HAP-1 (cell line): Measurements from ENCODE around the gene PCNX1.

Source experiments
- DNase-seq, 2 experiments: peaks; one replicate each; pipeline ENCODE4 v3.0.0-alpha.2; 2016 to 2020; ENCODE audit warnings: low spot score in 2 of 2
- H3K27me3 ChIP-seq: fragments of 250-450 bp; sonication (Bioruptor Pico); 2 replicates; pipeline ENCODE4 v1.5.1; 2020; ENCODE audit warnings: low read depth, mild to moderate bottlenecking, moderate library complexity
- H3K36me3 ChIP-seq: fragments of 250-450 bp; sonication (Bioruptor Pico); replicated peaks from 2 replicates; pipeline ENCODE4 v1.5.1; 2020; ENCODE audit warnings: mild to moderate bottlenecking
- H3K4me1 ChIP-seq: fragments of 250-450 bp; sonication (Bioruptor Pico); 2 replicates; pipeline ENCODE4 v1.5.1; 2020; ENCODE audit warnings: mild to moderate bottlenecking
- H3K4me3 ChIP-seq: fragments of 250-450 bp; sonication (Bioruptor Pico); 2 replicates; pipeline ENCODE4 v1.5.1; 2020; ENCODE audit warnings: mild to moderate bottlenecking, moderate library complexity
- H3K9me3 ChIP-seq: fragments of 250-450 bp; sonication (Bioruptor Pico); 2 replicates; pipeline ENCODE4 v1.5.1; 2020; ENCODE audit warnings: mild to moderate bottlenecking, moderate library complexity
- in situ Hi-C: fragments of 300-500 bp; cut with MboI; formaldehyde crosslinking; loops from 3 replicates; pipeline ENCODE4 v1.14.3; 2020; ENCODE audit warnings: low sequenced_read_pairs, inconsistent platforms, mixed read lengths

Gene PCNX1

DNA sequence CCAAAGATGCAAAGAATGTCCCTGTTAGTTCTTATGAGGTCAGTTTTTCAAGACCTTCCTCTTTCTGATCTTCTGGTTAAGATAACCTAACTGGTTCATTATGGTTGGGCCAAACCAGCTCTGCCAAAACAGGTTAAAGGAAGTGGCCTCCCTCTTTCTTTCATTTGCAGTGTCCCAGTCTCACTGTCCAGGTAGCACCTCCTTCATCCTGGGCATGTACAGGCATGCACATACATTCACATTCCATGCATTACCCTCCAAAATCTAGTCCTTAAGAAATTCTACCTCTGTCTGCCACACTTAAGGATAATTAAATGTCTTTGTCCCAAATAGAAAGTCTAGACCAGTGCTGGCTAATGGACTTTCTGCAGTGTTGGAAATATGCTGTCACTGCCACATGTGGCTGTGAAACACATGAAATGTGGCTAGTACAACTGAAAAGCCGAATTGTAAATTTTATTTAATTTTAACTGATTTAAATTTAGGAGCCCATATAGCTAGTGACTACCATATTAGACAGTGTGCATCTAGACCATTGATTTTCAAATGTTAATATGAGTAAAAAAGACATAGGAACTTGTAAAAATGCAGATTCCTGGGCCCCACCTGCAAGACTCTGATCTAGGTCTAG is 169.3 kb downstream of the PCNX1 start:
- H3K36me3 ChIP-seq, result peaks cover 53% of the 10 kb centered on the region
- in situ Hi-C loops, result no loop called here

DNA sequence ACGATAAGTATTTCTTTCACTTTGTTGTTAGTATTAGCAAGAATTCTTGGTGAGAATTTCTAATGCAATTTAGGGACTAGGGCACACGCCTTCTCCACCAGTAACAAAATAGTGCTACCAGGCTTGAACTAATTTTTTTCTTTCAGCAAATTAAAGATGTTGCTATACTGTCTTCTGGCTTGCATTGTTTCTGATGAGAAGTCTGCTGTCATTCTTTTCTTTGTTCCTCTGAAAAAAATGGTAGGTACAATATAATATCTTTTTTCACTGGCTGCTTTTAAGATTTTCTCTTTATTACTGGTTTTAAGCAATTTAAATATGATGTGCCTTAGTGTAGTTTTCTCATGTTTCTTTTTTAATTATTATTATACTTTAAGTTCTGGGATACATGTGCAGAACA is 171.2 kb downstream of the PCNX1 start:
- H3K4me1 ChIP-seq, result no peaks in the 10 kb centered on the region
- H3K9me3 ChIP-seq, result 0 out of 2 replicates have a peak, but pooled peaks cover 8% of the 10 kb centered on the region
- in situ Hi-C loops, result no loop called here
- H3K27me3 ChIP-seq, result no peaks in the 10 kb centered on the region
- H3K36me3 ChIP-seq, result peaks cover 42% of the 10 kb centered on the region
- no peak for DNase-seq
- no peak overlapping the region for H3K4me3 ChIP-seq

More for the DNA sequence above, 169.3 kb downstream of the PCNX1 start:
- no peak for DNase-seq
- H3K9me3 ChIP-seq, result 0 out of 2 replicates have a peak, but pooled peaks cover 8% of the 10 kb centered on the region
- no peak overlapping the region for H3K4me3 ChIP-seq
- H3K27me3 ChIP-seq, result no peaks in the 10 kb centered on the region
- H3K4me1 ChIP-seq, result no peaks in the 10 kb centered on the region

DNA sequence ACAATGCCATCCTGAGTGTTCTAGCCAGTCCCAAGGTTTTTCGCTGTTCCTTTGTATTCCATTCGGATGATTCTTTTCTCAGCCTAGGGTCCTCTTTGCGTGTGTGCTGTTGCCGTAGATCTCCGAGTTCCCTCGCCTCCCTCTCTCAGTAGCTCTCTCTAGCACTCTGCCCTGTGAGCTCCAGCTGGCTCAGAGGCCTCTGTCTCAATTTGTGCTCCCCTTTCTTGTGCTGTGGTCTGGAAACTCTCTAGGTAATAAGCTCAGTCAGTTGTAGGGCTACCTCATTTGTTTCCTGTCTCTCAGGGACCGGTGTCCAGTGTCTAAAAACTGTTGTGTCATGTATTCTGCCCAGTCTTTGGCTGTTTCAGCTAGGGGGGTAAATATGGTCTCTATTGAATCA is 179.3 kb downstream of the PCNX1 start:
- Histone ChIP-seq H3K9me3 (no peaks in the 10 kb centered on the region), H3K4me3 (no peak overlapping the region), H3K27me3 (no peaks in the 10 kb centered on the region), H3K4me1 (no peaks in the 10 kb centered on the region), H3K36me3 (peaks cover 32% of the 10 kb centered on the region)
- in situ Hi-C loops, result no loop called here
- no peak for DNase-seq

DNA sequence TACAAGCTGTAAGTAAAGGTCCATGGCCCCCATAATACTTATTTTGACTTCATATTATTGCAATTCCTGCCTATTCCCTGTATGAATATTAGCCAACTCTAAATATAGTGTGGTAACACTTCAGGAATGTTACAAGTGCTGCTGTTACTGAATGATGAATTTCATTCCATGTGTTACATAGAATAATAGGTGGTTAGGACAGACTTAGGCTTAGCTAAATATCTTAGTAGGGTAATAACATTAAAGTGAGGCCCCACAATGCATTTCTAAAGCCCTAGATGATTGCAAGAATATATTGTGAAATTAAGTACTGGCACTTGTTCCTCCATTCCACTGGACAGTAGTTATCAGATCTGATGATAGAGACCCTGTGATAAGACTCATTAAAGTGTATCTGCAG is 182.7 kb downstream of the PCNX1 start:
- H3K4me1 ChIP-seq, result no peaks in the 10 kb centered on the region
- DNase-seq, result no peak
- H3K9me3 ChIP-seq, result no peaks in the 10 kb centered on the region
- no peaks in the 10 kb centered on the region for H3K27me3 ChIP-seq
- in situ Hi-C loops, result no loop called here
- H3K36me3 ChIP-seq, result peaks cover 32% of the 10 kb centered on the region
- H3K4me3 ChIP-seq, result no peak overlapping the region

DNA sequence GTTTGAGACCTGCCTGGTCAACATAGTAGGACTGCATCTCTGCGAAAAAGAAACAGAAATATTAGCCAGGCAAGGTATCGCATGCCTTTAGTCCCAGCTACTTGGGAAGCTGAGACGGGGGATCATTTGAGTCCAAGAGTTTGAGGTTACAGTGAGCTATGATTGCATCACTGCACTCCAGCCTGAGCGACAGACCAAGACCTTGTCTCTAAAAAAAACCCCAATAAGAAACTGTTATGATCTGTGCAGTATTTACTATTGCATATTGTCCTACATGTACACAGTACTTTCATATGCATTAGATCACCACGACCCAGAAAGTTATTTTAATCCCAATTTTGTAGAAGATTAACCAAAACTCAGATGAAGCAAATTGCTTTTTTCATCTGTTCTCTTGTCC is 187.5 kb downstream of the PCNX1 start:
- Histone ChIP-seq H3K4me3 (no peak overlapping the region), H3K4me1 (no peaks in the 10 kb centered on the region), H3K9me3 (no peaks in the 10 kb centered on the region), H3K27me3 (no peaks in the 10 kb centered on the region), H3K36me3 (peaks cover 8% of the 10 kb centered on the region)
- in situ Hi-C loops, result no loop called here
- DNase-seq, result no peak

DNA sequence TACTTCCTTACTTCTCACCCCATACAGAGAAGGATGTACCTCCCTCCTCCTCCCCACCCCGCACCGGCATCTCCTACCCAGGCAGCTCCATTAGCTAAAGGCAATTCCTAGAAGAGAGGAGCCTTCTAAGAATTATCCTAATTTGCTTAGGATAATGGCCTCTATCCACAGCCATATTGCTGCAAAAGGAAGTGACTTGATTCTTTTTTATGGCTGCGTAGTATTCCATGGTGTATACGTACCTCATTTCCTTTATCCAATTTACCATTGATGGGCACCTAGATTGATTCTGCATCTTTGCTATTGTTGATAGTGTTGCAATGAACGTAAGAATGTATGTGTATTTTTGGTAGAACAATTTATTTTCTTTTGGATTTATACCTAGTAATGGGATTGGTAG is 189.7 kb downstream of the PCNX1 start:
- Histone ChIP-seq H3K4me1 (peaks cover 8% of the 10 kb centered on the region), H3K36me3 (no peaks in the 10 kb centered on the region; the same call in 1 of the 2 replicates), H3K9me3 (no peaks in the 10 kb centered on the region), H3K4me3 (no peak overlapping the region), H3K27me3 (no peaks in the 10 kb centered on the region)
- in situ Hi-C loops, result no loop called here
- DNase-seq, result no peak

DNA sequence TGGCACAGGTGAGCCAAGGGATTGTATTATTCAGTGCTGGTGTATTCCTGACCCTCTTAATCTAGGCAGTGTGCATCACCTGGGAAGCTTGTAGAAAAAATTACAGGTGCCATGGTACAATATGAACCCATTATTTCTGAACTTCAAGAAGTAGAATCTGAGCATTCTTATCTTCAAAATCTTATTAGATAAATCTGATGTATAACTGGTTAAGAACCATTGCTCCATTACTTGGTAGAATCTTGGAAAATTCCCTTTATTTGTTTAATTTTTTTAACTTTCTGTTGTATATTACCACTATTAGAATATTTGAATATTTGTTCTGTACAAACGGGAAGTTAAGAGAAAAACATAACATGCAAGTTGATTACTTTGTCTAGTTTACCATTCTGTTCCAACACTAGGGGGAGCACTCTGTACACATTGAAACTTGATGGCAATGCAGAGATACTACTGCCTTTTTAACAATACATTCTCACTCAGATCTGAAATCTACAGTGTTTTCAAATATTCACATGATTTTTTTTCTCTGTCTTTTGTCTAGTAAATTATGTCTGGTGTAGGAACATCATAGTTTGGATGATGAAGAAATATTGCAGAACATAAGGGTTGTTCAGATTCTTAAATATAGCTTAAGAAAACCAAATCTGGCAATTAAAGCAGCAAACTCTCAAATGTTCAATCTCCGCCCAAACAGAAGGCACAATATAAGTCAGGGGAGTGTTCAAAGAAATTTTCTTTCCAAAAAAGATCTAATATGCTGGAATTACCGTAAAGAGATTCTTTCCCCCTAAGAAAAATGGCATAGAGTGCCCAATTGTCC is 196.6 kb downstream of the PCNX1 start:
- DNase-seq, result peak; percentile 38 to 43
- no peaks in the 10 kb centered on the region for H3K27me3 ChIP-seq
- in situ Hi-C loops, result no loop called here
- no peak overlapping the region for H3K4me3 ChIP-seq
- H3K36me3 ChIP-seq, result peaks cover 20% of the 10 kb centered on the region
- H3K9me3 ChIP-seq, result no peaks in the 10 kb centered on the region
- peaks cover 8% of the 10 kb centered on the region for H3K4me1 ChIP-seq

DNA sequence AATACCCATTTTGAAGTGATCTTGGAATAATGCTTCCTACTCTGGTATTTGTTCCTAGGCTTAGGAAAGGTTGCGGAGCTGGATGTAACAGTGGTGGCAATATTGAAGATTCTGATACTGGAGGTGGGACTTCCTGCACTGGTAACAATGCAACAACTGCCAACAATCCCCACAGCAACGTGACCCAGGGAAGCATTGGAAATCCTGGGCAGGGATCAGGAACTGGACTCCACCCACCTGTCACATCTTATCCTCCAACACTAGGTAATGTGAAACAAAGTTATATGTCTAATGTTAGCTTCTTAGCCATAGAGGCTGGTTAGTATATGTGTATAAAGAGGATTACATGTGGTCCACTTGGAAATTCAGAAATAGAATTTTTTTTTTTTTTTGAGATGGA is 197.9 kb downstream of the PCNX1 start:
- in situ Hi-C loops, result no loop called here
- DNase-seq, result no peak
- Histone ChIP-seq H3K9me3 (no peaks in the 10 kb centered on the region), H3K4me1 (peaks cover 5% of the 10 kb centered on the region), H3K27me3 (no peaks in the 10 kb centered on the region), H3K36me3 (peaks cover 28% of the 10 kb centered on the region), H3K4me3 (no peak overlapping the region)

DNA sequence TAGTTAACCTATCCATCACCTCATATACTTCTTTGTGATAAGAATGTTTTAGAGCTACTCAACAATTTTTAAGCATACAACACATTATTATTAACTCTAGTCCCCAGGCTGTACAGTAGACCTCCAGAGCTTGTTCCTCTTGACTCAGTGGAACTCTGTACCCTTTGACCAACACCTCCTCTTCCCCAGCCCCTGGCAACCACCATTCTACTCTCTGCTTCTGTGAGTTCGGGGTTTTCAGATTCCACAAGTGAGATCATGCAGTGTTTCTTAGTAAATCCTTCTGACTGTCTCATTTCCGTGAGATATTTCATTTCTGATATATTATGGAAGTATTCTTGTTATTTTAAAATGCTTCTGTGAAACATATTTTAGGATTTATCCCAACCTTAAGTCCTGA is 200.7 kb downstream of the PCNX1 start:
- no peaks in the 10 kb centered on the region for H3K27me3 ChIP-seq
- H3K36me3 ChIP-seq, result peaks cover 41% of the 10 kb centered on the region
- no peak for DNase-seq
- H3K4me3 ChIP-seq, result no peak overlapping the region
- in situ Hi-C loops, result no loop called here
- no peaks in the 10 kb centered on the region for H3K4me1 ChIP-seq
- no peaks in the 10 kb centered on the region for H3K9me3 ChIP-seq

DNA sequence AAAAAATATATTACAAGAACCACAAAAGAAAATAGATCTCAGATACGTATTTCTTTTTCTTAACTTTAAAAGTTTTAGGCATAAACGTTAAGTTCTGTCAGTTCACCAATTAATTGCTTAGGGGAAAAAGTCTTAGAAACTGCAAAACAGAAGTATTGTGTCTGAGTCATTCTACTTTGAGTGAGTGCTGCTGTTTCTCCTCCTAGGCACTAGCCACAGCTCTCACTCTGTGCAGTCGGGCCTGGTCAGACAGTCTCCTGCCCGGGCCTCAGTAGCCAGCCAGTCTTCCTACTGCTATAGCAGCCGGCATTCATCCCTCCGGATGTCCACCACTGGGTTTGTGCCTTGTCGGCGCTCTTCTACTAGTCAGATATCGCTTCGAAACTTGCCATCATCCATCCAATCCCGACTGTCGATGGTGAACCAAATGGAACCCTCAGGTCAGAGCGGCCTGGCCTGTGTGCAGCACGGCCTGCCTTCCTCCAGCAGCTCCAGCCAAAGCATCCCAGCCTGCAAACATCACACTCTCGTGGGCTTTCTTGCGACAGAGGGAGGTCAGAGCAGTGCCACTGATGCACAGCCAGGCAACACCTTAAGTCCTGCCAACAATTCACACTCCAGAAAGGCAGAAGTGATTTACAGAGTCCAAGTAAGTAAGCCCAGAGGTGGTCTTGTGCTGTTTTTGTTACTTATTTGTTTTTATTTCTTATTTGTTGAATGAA is 201.3 kb downstream of the PCNX1 start:
- Histone ChIP-seq H3K36me3 (peaks cover 35% of the 10 kb centered on the region), H3K4me3 (no peak overlapping the region)
- in situ Hi-C loops, result no loop called here

DNA sequence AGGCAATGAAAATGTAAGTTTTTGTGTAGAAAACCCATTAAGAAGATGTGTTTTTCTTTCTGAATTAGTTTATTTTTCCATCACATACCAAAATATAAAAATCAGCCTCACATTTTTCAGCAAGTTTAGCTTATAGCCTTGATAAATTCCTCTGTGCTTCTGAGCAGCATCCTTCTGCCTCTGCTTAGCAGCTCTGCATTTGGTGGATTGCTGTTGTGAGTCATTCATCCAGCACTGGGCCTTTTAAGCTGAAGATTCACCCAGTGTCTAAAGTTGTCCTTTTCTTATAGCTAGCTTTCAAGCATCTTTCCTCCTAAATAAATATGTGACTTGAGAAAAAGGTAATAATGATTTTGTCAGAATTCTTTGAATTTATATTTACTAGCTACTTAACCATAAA is 206.1 kb downstream of the PCNX1 start:
- Histone ChIP-seq H3K27me3 (no peaks in the 10 kb centered on the region), H3K4me1 (peaks cover 4% of the 10 kb centered on the region), H3K9me3 (no peaks in the 10 kb centered on the region), H3K4me3 (no peak overlapping the region), H3K36me3 (peaks cover 27% of the 10 kb centered on the region)
- in situ Hi-C loops, result no loop called here
- DNase-seq, result no peak

More for the DNA sequence above, 201.3 kb downstream of the PCNX1 start:
- Histone ChIP-seq H3K4me1 (no peaks in the 10 kb centered on the region), H3K27me3 (no peaks in the 10 kb centered on the region), H3K9me3 (no peaks in the 10 kb centered on the region)
- DNase-seq, result no peak

DNA sequence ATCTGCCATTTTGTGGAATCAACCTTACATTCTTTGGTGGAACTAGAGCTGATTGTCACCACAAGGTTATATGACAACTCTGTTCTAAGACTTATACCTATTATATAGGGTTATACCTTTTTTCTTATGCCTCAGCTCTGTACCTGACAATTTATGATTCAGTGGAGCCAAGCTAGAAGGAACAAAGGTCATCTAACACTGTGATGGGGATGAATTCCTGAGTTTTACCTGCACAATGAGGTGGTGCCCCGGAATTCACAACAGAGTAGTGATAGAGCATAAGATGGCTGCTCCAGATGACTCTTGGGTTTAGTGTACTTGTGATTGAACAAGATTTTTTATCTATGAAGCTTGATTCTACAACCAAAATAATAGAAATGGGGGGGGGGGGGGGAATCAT is 207.3 kb downstream of the PCNX1 start:
- in situ Hi-C loops, result no loop called here
- H3K9me3 ChIP-seq, result no peaks in the 10 kb centered on the region
- H3K27me3 ChIP-seq, result no peaks in the 10 kb centered on the region
- H3K4me1 ChIP-seq, result peaks cover 7% of the 10 kb centered on the region
- H3K4me3 ChIP-seq, result no peak overlapping the region
- peaks cover 17% of the 10 kb centered on the region for H3K36me3 ChIP-seq
- DNase-seq, result no peak

DNA sequence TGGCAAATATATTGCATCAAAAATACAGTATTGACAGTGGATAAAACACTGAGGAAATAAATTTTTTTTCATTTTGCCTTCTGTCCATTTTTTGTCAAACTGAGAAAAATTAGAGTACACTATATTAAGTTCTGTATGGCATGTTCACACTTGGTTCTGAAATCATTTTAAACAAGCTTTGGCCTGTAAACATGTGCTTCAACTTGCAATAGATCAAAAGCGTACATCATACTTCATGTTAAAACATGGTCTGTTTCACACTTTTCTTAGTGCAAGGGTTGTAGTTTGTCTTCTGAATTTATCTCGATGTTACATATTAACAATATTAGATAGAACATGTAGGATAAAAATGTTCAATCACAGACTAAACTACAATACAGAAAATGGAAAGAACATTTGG is 208.0 kb downstream of the PCNX1 start:
- Histone ChIP-seq H3K27me3 (no peaks in the 10 kb centered on the region), H3K4me1 (peaks cover 7% of the 10 kb centered on the region), H3K9me3 (no peaks in the 10 kb centered on the region), H3K4me3 (no peak overlapping the region), H3K36me3 (peaks cover 17% of the 10 kb centered on the region)
- in situ Hi-C loops, result no loop called here
- DNase-seq, result no peak
